GM19438 (cell line): ENCODE measurements around the gene SCYL1.

Experiments
- ATAC-seq: cut with Tn5 transposase; IDR thresholded peaks from one replicate; pipeline ENCODE4 v1.9.1; 2021; ENCODE audit warnings: low read depth; ENCODE audit not compliant: unreplicated experiment

Gene SCYL1

GRCh38 chr11:65578667-65579066 is 53.8 kb downstream of the SCYL1 start:
- ATAC-seq: no peak

DNA sequence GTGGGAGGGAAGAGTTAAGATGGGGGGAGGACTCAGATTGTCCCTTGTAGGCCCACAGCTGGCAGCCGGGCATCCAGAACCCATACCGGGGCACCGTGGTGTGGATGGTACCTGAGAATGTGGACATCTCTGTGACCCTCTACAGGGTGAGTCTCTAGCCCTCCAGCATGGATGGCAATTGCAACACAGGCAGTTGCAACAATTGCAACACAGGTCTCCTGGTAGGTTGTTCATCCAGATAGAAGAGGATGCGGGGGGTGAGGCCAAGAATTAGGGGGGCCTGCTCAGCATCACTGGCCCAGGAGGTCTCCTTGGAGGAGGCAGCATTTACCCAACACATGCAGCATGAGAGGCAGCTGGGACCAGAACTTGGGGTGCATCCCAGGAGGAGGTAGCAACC is 54.4 kb downstream of the SCYL1 start:
- ATAC-seq: no peak

GRCh38 chr11:65580031-65580692 is 55.3 kb downstream of the SCYL1 start:
- ATAC-seq: no peak

DNA sequence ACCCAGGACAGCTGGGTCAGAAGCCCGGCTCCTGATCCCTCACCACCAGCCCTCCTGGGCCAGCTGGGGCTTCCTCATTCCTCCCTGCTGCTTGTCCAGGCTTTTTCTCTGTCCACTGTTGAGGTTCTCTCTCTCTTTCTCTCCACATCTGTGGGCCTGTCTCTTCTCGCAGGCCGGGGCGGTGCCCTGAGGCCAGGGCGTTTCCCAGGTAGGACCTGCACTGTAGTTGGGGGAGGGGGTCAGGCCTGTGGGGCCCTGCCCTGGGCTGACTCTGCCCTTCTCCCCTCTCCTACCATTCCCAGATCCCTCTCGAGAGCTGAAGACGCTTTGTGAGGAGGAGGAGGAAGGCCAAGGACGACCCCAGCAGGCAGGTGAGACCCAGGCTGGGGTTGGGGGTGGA is 55.9 kb downstream of the SCYL1 start:
- no peak for ATAC-seq

- no peak for ATAC-seq
These were observed 57.0 kb downstream of the SCYL1 start for GRCh38 chr11:65581928-65582327.

DNA sequence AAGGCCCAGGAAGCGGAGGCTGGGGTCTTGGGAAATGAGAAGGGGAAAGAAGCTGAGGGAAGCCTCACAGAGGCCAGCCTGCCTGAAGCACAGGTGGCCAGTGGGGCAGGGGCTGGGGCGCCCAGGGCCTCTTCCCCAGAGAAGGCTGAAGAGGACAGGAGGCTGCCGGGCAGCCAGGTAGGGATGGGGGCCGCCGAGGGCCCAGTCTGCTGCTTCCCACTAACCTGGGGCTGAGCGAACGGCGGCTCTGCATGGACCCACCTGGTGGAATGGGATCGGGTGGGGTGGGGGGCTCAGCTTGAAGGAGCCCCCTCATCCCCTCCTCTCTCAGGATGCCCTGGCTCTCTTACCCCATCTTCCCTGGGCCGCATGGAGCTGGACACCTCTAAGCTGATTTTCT is 58.7 kb downstream of the SCYL1 start:
- no peak for ATAC-seq

DNA sequence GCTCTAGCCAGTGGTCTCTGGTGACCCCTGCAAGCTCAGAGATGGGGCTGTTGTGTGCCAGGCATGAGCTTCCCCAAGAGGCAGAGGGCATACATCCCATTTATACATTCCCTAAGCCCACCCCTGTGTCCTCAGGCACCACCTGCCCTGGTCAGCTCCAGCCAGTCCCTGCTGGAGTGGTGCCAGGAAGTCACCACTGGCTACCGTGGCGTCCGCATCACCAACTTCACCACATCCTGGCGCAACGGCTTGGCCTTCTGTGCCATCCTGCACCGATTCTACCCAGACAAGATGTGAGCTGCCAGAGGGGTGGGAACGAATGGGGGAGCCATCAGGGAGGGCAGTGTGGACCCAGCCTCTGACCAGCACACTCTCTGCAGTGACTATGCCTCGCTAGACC is 59.2 kb downstream of the SCYL1 start:
- no peak for ATAC-seq

- ATAC-seq: no peak
These were observed 59.9 kb downstream of the SCYL1 start for GRCh38 chr11:65584723-65585171.

DNA sequence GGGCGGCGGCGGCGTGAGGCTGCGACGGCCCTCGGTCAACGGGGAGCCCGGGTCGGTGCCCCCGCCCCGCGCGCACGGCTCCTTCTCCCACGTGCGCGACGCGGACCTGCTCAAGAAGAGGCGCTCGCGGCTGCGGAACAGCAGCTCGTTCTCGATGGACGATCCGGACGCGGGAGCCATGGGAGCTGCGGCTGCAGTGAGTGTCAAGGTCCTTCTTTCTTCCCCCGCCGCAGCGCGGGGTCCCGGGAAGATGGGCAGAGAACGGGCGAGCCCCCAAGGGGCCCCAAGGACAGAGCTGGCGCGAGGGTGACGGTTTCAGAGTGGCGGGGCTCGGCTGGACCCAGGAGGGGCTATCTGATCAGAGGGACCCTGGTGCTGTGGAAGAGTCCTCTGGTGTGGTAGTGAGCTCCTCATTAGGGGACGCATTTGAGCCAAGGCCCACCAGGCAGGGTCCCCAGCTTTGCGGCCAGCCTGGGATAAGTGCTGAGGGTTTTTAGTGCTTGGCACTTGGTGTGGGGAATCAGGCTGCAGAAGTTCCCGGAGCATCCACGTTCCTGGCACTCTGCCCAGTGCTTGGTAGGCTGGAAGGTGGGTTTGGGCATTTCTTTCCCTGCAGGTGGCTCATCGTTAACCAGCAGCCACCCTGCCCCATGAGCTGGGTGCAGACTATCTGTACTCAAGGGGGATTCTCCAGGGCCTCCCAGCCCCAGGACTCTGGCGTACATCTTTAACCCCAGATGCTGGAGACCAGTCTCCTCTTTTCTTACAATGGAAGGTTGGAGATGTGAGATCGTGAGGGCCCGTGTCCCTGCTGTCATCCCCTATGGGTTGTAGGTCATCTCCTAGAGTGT is 60.7 kb downstream of the SCYL1 start:
- no peak for ATAC-seq

DNA sequence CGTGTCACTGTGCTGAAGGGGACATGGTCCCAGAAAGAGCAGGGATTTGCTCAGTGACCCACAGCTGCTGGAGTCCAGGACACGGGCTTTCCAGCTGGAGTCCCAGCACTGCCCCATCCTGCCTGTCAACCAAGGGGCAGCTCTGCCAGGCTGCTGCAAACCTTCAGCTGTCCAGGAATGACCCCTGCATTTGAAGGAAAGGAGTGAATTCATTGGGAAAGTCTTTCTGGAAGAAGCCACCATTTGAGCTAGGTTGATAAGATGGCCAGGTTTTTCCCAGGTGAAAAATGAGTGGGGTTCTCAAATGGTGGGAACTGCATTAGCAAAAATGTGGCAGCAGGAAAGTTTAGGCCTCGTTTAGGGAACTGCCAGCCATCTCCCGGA is 61.4 kb downstream of the SCYL1 start:
- no peak for ATAC-seq

DNA sequence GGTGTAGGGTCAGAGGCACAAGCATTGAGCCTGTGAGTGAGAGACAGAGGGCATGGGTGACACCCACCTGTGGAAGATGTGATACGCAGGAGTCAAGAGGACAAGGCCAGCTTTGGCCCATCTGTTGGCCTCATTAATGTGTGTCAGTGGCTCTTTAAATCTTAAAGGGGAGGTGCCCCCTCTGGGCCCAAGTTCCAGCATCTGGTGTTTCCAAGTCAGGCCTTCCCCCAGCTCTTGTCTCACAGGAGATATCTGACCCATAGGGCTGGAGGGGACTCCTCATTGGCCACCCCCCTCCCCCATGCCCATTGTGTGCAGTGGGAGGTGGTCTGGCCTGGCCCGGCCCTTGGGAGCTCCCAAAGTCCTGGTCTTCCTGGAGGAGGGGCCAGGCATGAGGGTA is 61.8 kb downstream of the SCYL1 start:
- no peak for ATAC-seq
